Retina (tissue), 1 donor: ENCODE data around the gene TBC1D1.
A peak's percentile ranks its signal among the peaks of the same experiment; 100 is the strongest.

Source experiments
- DNase-seq: peaks from one replicate; pipeline ENCODE4 v3.0.0-alpha.2; 2016

TBC1D1 gene

DNA sequence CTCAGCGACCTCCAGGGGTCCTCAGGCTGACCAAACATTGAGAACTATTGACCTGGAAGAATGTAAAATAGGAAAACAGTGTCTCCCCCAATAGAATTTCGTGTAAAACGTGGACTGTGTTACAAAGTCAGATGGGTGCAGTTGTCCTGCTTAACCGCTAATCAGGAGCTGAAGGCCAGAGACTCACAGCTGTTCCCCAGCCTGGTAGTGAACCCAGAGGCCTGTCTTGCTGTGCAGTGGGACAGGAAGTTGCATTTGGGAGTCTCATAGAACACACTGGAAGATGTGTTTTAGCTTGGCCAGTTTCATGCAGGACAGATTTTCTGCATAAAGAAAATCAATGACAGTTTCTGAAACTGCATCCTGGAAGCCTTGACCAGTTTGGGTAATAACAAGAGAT is 220.8 kb downstream of the TBC1D1 start:
- no peak for DNase-seq

DNA sequence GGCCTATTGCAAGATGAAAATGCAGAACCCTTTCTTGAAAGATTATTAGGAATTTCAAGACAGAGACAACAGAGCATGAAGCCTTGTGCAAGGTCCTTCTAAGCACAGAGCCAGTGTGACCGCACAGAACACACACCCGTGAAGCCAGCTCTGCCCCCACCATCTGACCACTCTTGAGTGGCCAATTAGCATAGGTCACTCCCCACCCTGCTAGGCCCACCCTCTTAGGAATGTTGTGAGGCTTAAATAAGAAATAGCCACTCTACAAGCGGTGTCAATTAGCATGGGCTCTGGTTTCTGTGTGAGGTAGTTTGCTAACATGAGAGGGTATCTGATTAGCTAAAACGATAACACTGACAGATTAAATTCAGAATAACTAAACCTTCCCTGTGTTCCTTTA is 222.2 kb downstream of the TBC1D1 start:
- no peak for DNase-seq

DNA sequence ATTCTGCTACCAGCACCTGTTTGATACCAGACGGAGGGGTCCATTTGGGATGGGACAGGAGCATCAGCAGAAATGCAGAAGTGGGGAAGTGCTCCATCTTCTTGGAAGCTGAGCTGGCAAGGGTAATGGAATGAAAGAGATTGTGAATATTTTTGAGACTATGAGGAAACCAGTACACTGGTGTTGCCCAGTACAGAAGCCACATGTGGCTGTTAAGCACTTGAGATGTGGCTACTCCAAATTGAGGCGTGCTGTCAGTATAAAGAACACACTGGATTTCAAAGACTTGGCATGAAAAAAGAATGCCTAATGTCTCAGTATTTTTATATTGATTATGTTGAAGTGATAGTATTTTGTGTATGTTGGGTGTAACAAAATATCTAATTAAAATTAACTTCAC is 222.7 kb downstream of the TBC1D1 start:
- no peak for DNase-seq

DNA sequence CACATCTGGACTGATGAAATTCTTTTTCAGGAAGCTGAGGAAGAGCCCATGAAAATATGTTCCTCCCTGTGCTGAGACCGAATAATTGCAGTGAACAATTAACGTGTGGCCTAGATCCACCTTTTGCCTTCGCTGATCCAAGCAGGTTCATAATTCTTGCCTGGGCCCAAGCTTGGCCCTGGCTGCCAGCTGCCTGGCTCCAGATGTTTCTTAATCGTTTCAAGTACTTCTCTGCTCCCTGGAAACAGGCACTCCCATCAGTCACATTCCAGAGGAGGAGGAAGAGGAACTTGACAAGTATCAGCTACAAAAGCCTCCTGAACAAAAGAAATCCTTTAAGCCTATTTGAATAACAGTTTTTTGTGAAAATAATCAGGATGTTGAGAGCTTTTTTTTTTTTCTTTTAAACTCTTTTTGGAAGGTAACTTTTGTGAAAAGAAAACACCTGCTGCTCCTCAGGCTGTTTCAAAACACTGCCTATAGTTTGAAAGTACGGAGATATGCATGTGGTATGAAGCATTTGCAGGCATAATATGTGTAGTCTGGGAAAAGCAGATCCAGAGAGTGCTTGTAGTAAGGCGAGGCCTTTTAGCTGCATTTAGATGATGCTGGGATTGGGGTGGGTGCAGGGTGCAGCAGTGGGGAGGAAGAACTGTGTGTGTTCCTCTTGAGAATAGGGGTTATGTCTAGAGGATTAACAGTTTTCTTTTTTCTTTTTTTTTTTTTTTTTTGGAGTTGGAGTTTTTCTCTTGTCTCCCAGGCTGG is 223.7 kb downstream of the TBC1D1 start:
- no peak for DNase-seq

DNA sequence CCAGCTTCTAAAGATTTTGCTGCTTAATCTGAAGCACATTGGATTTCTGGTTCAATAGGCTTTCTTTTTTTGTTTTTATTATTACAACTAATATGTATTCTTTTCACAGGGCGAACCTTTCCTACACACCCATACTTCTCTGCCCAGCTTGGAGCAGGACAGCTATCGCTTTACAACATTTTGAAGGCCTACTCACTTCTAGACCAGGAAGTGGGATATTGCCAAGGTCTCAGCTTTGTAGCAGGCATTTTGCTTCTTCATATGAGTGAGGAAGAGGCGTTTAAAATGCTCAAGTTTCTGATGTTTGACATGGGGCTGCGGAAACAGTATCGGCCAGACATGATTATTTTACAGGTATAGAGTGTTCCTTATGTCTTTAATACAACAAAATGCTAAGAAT is 224.7 kb downstream of the TBC1D1 start:
- DNase-seq: no peak

DNA sequence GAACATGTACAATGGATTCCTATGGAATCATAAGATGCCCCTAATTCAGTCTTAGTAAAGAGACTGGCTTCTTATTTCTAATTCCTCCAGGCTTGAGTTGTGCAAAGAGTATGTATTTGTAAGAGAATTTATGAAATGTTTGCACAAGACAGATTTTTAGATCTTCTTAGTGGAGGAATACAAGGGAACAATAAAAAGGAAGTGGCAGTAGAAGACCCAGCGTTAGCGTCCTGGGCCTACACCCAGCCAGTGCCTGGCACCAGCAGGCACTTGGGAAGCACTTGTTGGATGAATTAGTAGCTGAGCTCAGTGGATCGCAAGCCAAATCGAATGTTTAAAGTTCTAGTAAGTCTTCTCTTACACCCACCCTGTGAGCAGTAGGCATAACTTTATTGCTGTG is 226.7 kb downstream of the TBC1D1 start:
- DNase-seq: no peak

DNA sequence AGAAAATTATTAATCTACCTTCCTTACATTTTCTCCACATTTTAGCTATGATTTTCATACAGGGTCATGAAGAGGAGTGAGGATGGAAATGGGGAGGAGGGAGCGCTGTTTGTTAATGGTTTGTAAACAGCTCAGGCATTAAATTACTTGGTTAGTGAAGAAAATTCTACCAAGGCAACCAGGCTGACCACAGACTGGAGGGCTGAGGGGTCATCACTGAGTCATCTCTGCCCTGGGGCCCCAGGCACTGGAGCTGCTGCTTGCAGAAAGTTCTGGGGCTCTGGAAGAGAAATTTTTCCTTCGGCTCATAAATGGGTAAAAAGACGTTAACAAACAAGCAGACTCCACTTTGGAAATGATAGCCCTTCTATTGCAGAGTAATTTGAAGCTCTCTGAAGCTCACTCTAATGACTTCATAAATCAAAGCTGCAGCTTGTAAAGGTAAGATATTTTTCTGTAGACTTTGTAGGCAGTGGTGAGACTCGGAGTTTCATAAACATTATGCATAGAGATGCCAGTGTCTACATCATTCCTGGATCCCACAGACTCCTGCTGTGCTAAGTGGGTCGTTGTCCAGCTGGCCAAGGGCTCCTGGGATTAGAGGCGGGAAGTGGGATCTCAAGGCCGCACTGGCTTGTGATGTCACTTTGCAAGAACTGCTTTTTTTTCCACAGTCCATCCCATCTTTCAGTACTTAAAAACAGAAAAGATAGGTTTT is 228.9 kb downstream of the TBC1D1 start:
- DNase-seq: no peak

DNA sequence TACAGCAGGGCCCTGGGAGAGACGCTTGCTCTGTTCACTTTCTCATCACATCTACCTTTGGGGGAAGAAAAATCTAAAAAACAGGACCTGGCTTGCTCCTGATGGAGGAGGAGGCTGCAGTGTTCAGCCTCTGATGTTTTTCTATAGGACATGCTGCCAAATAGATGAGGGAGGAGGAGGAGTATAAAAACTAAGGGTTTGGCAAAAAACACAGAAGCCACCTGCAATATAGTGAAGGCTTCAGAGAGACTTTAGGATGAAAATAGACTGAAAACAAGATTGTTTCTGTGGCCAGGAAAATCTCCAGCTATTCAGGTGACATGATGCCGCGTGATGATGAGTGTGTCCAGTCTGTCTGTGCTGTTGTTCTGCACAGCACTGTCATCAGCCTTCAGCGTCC is 229.9 kb downstream of the TBC1D1 start:
- DNase-seq: no peak

DNA sequence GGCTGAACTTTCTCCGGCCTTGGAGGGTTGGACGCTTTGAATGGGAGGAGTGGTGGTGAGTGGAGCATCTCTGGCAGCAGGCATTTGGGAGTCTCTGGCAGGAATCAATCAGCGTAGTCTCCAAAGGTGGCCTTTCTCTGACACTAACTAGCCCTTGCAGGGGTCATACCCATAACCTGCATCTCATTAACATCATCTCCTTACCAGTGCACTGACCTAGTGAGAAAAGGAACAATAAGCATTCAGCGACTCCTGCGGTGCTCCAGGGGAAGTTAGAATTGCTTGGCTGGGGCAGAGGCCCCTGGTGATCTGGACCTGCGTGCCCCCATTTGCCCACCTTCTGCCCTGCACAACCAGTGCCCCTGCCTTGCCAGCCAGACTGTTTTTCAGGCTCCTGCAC is 231.2 kb downstream of the TBC1D1 start:
- DNase-seq: no peak

DNA sequence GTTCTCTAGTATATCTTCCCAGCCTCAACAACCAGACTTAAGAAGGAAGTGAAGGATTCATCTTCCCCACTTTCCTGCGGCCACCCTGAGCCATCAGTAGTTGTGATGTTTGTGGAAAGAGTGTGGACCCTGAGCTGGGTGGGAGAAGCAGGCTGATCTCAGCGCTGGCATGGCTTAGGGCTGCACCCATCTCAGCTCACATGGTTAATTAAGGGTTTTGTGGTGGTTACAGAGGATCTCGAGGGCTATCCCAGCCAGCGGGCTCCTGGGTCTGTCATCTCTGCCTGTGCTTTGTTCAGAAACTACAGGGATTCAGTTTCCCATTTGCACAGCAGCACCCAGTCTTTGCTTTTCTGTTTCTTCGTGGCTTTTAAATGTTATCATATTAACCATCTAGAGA is 232.7 kb downstream of the TBC1D1 start:
- no peak for DNase-seq

DNA sequence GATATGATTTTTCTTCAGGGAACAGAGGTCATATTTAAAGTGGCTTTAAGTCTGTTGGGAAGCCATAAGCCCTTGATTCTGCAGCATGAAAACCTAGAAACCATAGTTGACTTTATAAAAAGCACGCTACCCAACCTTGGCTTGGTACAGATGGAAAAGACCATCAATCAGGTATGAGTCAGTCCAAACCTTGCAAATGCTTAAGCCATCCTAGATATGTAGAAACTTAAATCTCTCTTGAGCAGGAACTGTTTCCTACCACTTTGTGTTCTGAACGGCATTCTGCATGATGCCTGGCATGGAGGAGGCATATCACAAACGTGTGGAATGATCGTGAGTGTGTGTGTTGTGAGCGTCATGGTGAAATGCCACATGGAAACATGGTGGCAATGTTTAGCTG is 234.1 kb downstream of the TBC1D1 start:
- DNase-seq: no peak

DNA sequence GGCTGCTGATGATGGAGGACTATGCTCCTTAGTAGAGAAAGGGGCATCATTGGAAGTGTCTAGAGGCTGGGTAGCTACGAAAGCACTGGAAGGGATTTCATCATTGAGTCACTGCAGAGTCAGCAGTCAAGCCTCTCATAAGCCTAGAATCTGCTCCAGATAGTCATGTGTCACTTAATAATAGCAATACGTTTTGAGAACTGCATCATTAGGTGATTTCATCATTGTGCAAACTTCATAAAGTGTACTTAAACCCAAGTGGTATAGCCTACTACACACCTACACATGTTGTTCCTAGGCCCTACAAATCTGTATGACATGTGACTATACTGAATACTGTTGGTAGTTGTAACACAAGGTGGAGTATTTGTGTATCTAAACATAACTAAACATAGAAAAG is 234.9 kb downstream of the TBC1D1 start:
- DNase-seq: no peak

DNA sequence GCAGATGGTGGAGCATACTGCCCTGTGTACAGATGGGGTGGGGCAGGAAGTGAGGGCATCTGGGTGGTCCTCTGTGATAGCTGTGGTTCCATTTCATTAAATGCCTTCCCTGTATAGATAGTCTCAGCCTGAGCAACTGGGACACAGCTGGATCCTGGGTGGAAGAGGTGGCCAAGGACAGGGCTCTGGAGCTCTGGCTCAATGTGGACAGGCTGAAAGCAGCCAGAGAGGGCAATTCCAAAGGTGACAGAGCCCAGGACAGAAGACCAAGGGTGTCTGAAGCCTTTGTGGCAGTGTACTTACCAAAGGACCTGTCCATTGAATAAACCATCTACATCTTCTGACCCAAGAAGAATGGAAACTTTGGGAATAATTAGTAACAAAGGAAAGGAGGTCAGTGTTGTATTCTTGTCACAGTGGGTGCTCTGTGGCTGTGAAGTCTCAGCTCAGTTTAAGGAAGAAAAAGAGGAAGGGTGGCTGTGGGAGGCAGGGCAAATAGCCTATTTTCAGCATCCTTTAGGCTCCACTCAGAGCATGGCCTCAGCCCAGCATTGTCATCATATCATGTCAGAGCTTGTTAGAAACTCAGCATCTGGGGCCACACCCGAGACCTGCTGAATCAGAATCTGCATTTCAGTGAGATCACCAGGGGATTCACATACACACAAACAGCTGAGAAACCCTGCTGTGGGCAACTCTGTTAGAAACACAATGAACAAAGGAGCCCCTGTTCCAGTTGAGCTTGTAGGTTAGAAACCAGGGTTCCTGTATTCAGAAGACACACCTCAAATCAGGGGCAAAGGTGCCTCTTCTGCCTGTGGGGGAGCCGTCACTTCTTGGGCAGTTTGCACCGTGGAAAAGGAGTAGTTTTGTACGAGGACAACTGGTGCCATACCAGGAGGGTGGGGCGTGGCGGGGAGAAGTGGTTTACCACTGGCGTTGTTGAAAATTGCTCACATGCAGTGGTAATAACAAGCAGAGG is 237.9 kb downstream of the TBC1D1 start:
- DNase-seq: no peak

DNA sequence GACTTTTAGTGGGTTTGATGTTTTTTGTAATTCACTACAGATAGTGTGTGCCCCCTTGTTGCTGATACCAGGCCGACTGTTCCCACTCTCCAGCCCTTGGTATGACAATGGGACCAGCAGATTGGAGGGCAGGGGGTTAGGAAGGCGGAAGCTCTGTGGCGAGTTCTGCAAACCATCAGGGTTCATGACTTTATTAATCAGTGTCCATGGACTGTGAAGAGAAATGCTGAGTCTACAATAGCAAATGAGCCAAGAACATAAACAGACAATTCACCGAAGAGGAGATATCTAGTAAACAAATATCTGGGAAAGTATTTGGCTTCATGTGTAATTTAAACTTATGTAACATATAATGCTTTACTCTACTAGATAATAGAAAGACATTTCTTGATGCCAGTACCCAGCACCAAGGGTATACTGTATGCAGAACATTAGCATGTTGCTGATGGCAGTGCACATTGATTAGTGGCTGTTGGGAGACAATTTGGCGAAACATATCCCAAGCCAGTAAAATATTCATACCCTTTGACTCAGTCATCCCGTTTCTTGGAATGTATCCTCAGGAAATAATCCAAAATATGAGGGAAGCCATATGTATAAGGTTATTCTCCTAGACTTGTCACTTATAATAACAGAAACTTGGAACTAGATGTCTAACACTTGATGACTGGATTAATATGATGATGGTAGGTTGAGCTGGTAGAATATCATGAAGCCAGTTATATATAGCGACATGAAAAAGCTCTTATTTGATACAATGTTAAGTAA is 238.8 kb downstream of the TBC1D1 start:
- DNase-seq: no peak

DNA sequence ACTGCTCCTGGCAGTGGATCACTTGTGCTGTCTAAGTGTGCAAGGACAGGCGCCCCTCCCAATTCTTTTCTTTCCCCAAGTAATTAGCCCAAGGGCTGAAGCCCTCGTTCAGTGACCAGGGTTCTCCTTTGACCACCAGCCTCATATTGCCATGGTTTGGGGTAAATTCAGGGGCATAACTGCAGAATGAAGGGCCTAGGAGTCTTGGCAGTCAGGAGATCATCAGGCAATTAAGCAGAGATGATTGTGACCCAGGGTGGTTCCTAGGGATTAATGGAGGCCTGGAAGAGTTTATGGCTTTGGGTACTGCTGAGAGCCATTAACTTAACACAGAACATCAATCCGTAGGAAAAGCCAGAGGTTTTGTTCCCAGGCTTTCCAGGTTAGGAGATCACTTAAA is 240.0 kb downstream of the TBC1D1 start:
- no peak for DNase-seq

DNA sequence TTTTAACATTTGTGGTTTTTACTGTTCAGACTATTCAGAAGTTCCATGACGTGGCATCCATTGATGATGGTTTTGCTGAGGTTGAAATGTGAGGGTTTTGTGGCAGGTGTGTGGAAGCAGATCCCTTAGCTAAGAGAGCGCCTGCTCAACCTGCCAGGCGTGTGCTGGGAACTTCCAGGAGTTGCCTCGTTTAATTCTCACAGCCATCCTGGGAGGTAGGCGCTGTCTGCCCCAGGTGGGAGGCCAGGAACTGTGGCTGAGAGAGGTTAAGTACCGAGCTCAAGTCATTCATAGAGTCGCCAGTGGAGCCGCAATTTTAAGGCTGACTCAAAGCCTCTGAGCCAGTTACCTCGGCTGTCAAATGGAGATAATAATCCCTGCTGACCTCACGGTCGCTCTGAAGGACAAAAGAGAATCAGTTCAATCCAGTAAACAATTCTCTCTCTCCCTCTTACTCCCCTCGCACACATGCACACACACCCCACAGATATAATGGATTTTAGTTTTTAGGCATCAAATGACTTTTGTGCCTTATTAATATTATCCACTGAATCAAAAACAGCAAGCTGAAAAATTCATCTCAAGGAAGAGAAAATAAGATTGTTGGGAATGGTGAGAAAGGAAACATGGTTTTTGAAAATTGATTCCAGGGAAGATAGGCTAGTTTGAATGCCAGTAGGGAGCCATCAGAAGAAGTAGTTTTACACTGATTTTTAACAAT is 240.6 kb downstream of the TBC1D1 start:
- peak; percentile 62 for DNase-seq

DNA sequence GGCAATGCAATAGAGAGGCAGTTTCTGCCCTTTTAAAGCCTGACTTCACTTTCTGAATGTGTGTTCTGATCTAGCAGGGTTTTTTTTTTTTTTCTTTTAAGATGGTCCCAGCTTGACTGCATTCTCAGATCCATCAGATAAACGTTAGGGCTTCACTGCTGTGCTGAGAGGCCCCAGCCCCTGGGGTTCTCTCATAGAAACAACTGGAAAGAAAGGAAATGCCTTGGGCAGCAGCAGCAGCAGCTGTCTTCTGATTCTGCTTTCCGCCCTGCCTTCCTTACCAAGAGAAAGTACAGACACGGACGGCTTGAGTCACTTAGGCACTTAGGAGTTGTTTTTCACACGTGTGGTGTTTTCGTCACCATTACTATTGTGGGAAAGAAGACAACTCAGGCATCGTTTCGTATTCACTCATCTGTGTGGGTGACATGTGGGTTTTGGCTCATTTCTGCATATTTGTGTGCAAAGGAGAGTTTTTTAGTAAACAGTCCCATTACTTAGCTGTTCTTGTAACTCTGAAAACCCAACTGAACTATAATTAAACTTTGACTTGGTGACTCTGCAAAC is 241.3 kb downstream of the TBC1D1 start:
- DNase-seq: peak; percentile 65

DNA sequence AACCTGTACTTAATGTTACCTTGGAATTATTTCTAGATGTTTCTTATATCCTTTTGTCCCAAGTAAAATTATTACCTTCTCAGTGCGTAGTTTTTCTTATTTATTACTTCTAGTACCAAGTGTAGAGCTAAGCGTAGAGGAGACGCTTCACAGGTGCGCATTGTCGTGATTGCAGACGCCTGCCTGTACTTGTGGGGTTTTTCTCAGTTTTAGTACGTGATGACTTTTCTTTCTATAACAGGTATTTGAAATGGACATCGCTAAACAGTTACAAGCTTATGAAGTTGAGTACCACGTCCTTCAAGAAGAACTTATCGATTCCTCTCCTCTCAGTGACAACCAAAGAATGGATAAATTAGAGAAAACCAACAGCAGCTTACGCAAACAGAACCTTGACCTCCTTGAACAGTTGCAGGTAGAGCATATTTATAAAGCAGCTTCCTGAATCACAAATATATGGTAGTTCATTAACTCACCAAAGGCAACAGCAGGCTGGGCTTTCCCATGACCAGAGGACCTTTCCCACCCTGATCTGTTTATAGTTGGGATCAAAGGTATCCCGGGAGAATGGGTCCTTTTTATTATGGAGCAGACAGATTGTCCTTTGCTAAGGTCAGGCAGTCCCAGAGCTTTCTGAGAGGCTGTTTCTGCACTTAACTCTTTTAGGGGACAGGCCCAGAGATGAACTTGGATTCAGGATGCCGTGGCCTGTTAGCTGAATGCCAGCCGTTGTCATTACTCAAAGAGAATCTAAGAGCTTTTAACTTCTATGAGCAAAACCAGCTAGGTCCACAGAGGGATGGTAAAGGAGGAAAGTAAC is 242.2 kb downstream of the TBC1D1 start:
- DNase-seq: no peak

DNA sequence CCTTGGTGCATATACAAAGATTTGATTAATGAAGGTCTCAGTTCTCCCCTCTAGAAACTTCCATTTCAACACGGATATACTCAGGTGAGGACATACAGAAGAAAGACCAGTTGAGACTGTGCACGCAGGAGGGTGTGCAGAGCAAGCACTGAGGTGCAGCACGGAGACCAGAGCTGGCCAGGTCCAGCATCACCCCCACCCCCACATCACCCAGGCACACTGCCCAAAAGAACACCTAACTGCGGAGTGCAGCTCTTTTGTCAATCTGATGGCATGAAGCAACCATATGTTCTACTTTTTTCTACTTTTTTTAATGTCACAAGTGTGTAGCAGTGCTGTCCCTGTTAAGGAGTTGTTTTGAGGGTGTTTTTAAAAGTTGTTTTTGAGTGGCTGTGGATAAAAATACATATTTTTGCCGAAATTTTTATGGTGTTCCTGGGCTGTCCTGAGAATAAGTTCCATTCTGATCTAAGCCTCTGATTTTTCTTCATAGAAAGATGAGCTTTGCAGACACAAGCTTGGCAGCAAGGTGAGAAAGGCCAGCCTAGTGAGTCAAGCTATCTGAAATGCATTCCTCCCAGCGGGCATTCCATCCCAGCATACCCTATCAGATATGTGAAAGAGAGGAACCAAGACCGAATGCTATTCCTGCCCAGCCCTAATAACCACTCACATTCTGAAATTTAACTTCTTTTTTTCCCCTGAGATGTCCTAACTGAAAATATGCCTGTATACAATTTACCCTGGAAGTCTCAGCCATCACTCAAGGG is 243.0 kb downstream of the TBC1D1 start:
- DNase-seq: no peak

DNA sequence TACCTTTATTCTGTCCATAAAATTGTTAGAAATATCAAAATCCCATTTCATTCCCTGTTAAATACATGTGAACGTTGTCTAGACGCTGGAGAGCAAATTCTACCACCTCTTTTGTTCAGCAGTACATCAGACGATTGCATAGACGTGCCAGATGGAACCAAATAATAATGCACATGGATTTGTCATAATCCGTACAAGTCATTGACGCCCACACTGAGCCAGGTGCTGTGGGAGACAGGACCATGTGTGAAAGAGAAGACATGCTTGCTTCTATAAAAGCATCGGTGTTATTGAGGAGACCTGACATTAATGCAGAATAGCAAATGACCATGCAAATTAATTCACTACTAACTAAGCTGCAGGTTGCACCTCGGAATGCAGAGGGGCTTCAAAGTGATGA is 244.3 kb downstream of the TBC1D1 start:
- DNase-seq: no peak
